H9 (cell line): ENCODE data around the gene POU2F1. TPM values are rescaled to one million over a fixed set of nuclear protein-coding genes. Genes with fewer than 3 reads are reported as not detected.

Experiments used
- DNase-seq: peaks from one replicate; pipeline ENCODE4 v3.0.0-alpha.2; 2017
- H2AFZ ChIP-seq: one replicate; pipeline ENCODE4 v1.6.1; 2013; ENCODE audit warnings: mild to moderate bottlenecking, low read length, control low read depth, moderate library complexity
- H2AK5ac ChIP-seq: 2 replicates; pipeline ENCODE4 v1.6.1; 2013; ENCODE audit warnings: low read length, control low read depth, mixed read lengths; ENCODE audit not compliant: insufficient read length
- H2BK120ac ChIP-seq: one replicate; pipeline ENCODE4 v1.6.1; 2013; ENCODE audit warnings: low read depth, mild to moderate bottlenecking, low read length, control low read depth, inconsistent platforms; ENCODE audit not compliant: poor library complexity, severe bottlenecking
- H2BK12ac ChIP-seq: 2 replicates; pipeline ENCODE4 v1.6.1; 2013; ENCODE audit warnings: low read length, control low read depth, mixed read lengths, low read depth; ENCODE audit not compliant: insufficient read length
- H2BK15ac ChIP-seq: 2 replicates; pipeline ENCODE4 v1.6.1; 2013; ENCODE audit warnings: low read depth, low read length, control low read depth
- H2BK20ac ChIP-seq: one replicate; pipeline ENCODE4 v1.6.1; 2013; ENCODE audit warnings: low read depth, mild to moderate bottlenecking, low read length, control low read depth, inconsistent platforms; ENCODE audit not compliant: poor library complexity, severe bottlenecking
- H2BK5ac ChIP-seq: 2 replicates; pipeline ENCODE4 v1.6.1; 2013; ENCODE audit warnings: low read length, control low read depth, mixed read lengths; ENCODE audit not compliant: insufficient read length
- H3K14ac ChIP-seq: 2 replicates; pipeline ENCODE4 v1.6.1; 2013; ENCODE audit warnings: low read length, control low read depth; ENCODE audit not compliant: insufficient read depth
- H3K18ac ChIP-seq: 2 replicates; pipeline ENCODE4 v1.6.1; 2013; ENCODE audit warnings: low read depth, mild to moderate bottlenecking, mixed read lengths, low read length, control low read depth; ENCODE audit not compliant: insufficient read length
- H3K23ac ChIP-seq: 2 replicates; pipeline ENCODE4 v1.6.1; 2013; ENCODE audit warnings: low read length, control low read depth, mixed read lengths, low read depth; ENCODE audit not compliant: insufficient read length
- H3K23me2 ChIP-seq: 2 replicates; pipeline ENCODE4 v1.6.1; 2013; ENCODE audit warnings: low read depth, mild to moderate bottlenecking, mixed read lengths, low read length, control low read depth; ENCODE audit not compliant: insufficient read length, poor library complexity, severe bottlenecking
- H3K27ac ChIP-seq: 2 replicates; pipeline ENCODE4 v1.5.1; 2013; ENCODE audit warnings: low read length, control low read depth, mixed read lengths, low read depth; ENCODE audit not compliant: insufficient read length
- H3K27me3 ChIP-seq: 2 replicates; pipeline ENCODE4 v1.6.1; 2013; ENCODE audit warnings: low read length, control low read depth, inconsistent platforms; ENCODE audit not compliant: insufficient read depth
- H3K4ac ChIP-seq: 2 replicates; pipeline ENCODE4 v1.6.1; 2013; ENCODE audit warnings: low read depth, mild to moderate bottlenecking, control low read depth, inconsistent platforms, low read length, moderate library complexity
- H3K4me1 ChIP-seq: 2 replicates; pipeline ENCODE4 v1.6.1; 2013; ENCODE audit warnings: low read length, control low read depth, inconsistent platforms; ENCODE audit not compliant: insufficient read depth
- H3K4me2 ChIP-seq: 2 replicates; pipeline ENCODE4 v1.6.1; 2013; ENCODE audit warnings: low read length, control low read depth, mixed read lengths; ENCODE audit not compliant: insufficient read length, insufficient read depth
- H3K56ac ChIP-seq: 2 replicates; pipeline ENCODE4 v1.6.1; 2013; ENCODE audit warnings: low read depth, mild to moderate bottlenecking, mixed read lengths, low read length, control low read depth; ENCODE audit not compliant: insufficient read length
- H3K79me1 ChIP-seq: 2 replicates; pipeline ENCODE4 v1.6.1; 2013; ENCODE audit warnings: low read depth, mild to moderate bottlenecking, moderate library complexity, low read length, control low read depth, inconsistent platforms; ENCODE audit not compliant: insufficient read depth, poor library complexity, severe bottlenecking
- H3K79me2 ChIP-seq: 2 replicates; pipeline ENCODE4 v1.6.1; 2013; ENCODE audit warnings: low read length, control low read depth, inconsistent platforms; ENCODE audit not compliant: insufficient read depth
- H3K9ac ChIP-seq: 2 replicates; pipeline ENCODE4 v1.6.1; 2013; ENCODE audit warnings: low read length, control low read depth, mixed read lengths; ENCODE audit not compliant: insufficient read length; ENCODE audit errors: extremely low read depth
- H3K9me3 ChIP-seq: one replicate; pipeline ENCODE4 v1.6.1; 2013; ENCODE audit warnings: low read depth, low read length, inconsistent platforms; ENCODE audit not compliant: control insufficient read depth
- H3T11ph ChIP-seq: one replicate; pipeline ENCODE4 v1.6.1; 2013; ENCODE audit warnings: mild to moderate bottlenecking, low read length, control low read depth, inconsistent platforms
- H4K20me1 ChIP-seq: one replicate; pipeline ENCODE4 v1.6.1; 2013; ENCODE audit not compliant: control insufficient read depth, insufficient read length, insufficient read depth
- H4K5ac ChIP-seq: 2 replicates; pipeline ENCODE4 v1.6.1; 2013; ENCODE audit warnings: low read depth, mild to moderate bottlenecking, mixed read lengths, low read length, control low read depth; ENCODE audit not compliant: insufficient read length
- H4K8ac ChIP-seq: replicated peaks from 2 replicates; pipeline ENCODE4 v1.6.1; 2013; ENCODE audit warnings: low read length, control low read depth, mixed read lengths, low read depth; ENCODE audit not compliant: insufficient read length
- H4K91ac ChIP-seq: 2 replicates; pipeline ENCODE4 v1.6.1; 2013; ENCODE audit warnings: low read depth, mild to moderate bottlenecking, moderate library complexity, mixed read lengths, low read length, control low read depth; ENCODE audit not compliant: insufficient read length
- H3K27ac Mint-ChIP-seq, 3 experiments: 2 replicates in 2 of 3; 3 replicates in 1 of 3; pipeline ENCODE4 v1.8.0; 2020 to 2021; ENCODE audit warnings: mixed read lengths in 3 of 3, mild to moderate bottlenecking in 1 of 3, moderate library complexity in 1 of 3
- H3K27me3 Mint-ChIP-seq: 2 replicates; pipeline ENCODE4 v1.8.0; 2021; ENCODE audit warnings: low read depth, mild to moderate bottlenecking, moderate library complexity, mixed read lengths
- H3K36me3 Mint-ChIP-seq, 3 experiments: 2 replicates in 2 of 3; 3 replicates in 1 of 3; pipeline ENCODE4 v1.8.0; 2020 to 2021; ENCODE audit warnings: low read depth in 3 of 3, mixed read lengths in 3 of 3; ENCODE audit not compliant: insufficient read depth in 1 of 3
- H3K4me1 Mint-ChIP-seq, 2 experiments: 2 replicates each; pipeline ENCODE4 v1.8.0; 2020; ENCODE audit warnings: mixed read lengths in 2 of 2
- H3K4me3 Mint-ChIP-seq, 2 experiments: 2 replicates in 1 of 2; 3 replicates in 1 of 2; pipeline ENCODE4 v1.8.0; 2020 to 2021; ENCODE audit warnings: mild to moderate bottlenecking in 2 of 2, mixed read lengths in 2 of 2, moderate library complexity in 1 of 2
- H3K9me3 Mint-ChIP-seq, 2 experiments: 2 replicates in 1 of 2; 3 replicates in 1 of 2; pipeline ENCODE4 v1.8.0; 2020; ENCODE audit warnings: mild to moderate bottlenecking in 2 of 2, mixed read lengths in 2 of 2, moderate library complexity in 1 of 2
- CTCF ChIP-seq: fragments of 200-600 bp; sonication (generic); conservative IDR thresholded peaks from 3 replicates; pipeline ENCODE4 v1.8.0; 2021; ENCODE audit warnings: antibody characterized with exemption, mild to moderate bottlenecking
- WGBS: extraction: QIAGEN DNeasy Blood & Tissue Kit; methylation state at CpG from one replicate; pipeline ENCODE4 v1.1.7; 2013; ENCODE audit warnings: missing lambda C conversion rate, low lambda C conversion rate, mixed read lengths; ENCODE audit not compliant: insufficient read length; ENCODE audit errors: extremely low coverage; 5-methylcytosine and 5-hydroxymethylcytosine counted together
- total RNA-seq: library from RNA; stranded (reverse); gene quantifications from 2 replicates; pipeline ENCODE4 v1.2.1, GENCODE V29; 2021

The POU2F1 gene
- total RNA-seq, 1 experiment from 2014 or later = 62.5 TPM

GRCh38 chr1:167433884-167434283, 213.2 kb downstream of the POU2F1 start:
- H4K20me1 ChIP-seq = peaks cover 3% of the 10 kb centered on the region
- H3K9ac ChIP-seq = no peak overlapping the region
- no peak overlapping the region for H2BK120ac ChIP-seq
- H4K91ac ChIP-seq = no peak overlapping the region
- H3K9me3 ChIP-seq = no peaks in the 10 kb centered on the region
- Mint-ChIP-seq H3K4me3 (no peak overlapping the region), H3K9me3 (peaks cover 0 to 4% of the 10 kb centered on the region in 2 experiments; a peak in 3 of 5 replicates), H3K4me1 (peaks cover 39 to 45% of the 10 kb centered on the region in 2 experiments), H3K27ac (no peak overlapping the region), H3K27me3 (peaks cover 30% of the 10 kb centered on the region), H3K36me3 (peaks cover 0 to 5% (median 0%) of the 10 kb centered on the region in 3 experiments; a peak in 3 of 7 replicates)
- H3K4ac ChIP-seq = no peak overlapping the region
- peaks cover under 1% of the 10 kb centered on the region for H3K23me2 ChIP-seq
- no peak overlapping the region for H3K56ac ChIP-seq
- H3K18ac ChIP-seq = no peak overlapping the region
- no peak overlapping the region for H3K23ac ChIP-seq
- no peak for DNase-seq
- peaks cover 7% of the 10 kb centered on the region for H3K4me1 ChIP-seq
- no peak overlapping the region for H2BK12ac ChIP-seq
- no peaks in the 10 kb centered on the region for H3K79me1 ChIP-seq
- H2AK5ac ChIP-seq = no peak overlapping the region
- TF ChIP-seq CTCF = no peak
- H2AFZ ChIP-seq = no peak overlapping the region
- H3K4me2 ChIP-seq = no peak overlapping the region
- no peaks in the 10 kb centered on the region for H3K79me2 ChIP-seq
- H2BK15ac ChIP-seq = no peak overlapping the region
- H3K27ac ChIP-seq = no peak overlapping the region
- WGBS = no CpG with 5 or more reads among the region's 6 CpGs
- H4K5ac ChIP-seq = no peak overlapping the region
- no peak overlapping the region for H2BK5ac ChIP-seq
- peaks cover 4% of the 10 kb centered on the region; the same call in 1 of the 2 replicates for H3K27me3 ChIP-seq
- H3T11ph ChIP-seq = no peak overlapping the region
- no peak overlapping the region for H4K8ac ChIP-seq
- no peak overlapping the region for H2BK20ac ChIP-seq
- H3K14ac ChIP-seq = no peak overlapping the region
